Neural progenitor cell (in vitro differentiated cells): ENCODE results near the gene TENT5C.

Source experiments
- EZH2 ChIP-seq: fragments of 200-600 bp; sonication (generic); IDR thresholded peaks from 2 replicates; pipeline ENCODE4 v1.6.1; 2017; ENCODE audit warnings: antibody characterized with exemption, mild to moderate bottlenecking, moderate library complexity
- TF ChIP-seq, protein P1 (sequence below): fragments of 200-600 bp; sonication (generic); IDR thresholded peaks from 2 replicates; pipeline ENCODE4 v1.5.1; 2017; ENCODE audit warnings: antibody characterized with exemption, mild to moderate bottlenecking

GRCh38 chr1:117576236-117576635, 29.6 kb upstream of the TENT5C start:
- TF ChIP-seq EZH2, result no peak
- TF ChIP-seq, protein P1, sequence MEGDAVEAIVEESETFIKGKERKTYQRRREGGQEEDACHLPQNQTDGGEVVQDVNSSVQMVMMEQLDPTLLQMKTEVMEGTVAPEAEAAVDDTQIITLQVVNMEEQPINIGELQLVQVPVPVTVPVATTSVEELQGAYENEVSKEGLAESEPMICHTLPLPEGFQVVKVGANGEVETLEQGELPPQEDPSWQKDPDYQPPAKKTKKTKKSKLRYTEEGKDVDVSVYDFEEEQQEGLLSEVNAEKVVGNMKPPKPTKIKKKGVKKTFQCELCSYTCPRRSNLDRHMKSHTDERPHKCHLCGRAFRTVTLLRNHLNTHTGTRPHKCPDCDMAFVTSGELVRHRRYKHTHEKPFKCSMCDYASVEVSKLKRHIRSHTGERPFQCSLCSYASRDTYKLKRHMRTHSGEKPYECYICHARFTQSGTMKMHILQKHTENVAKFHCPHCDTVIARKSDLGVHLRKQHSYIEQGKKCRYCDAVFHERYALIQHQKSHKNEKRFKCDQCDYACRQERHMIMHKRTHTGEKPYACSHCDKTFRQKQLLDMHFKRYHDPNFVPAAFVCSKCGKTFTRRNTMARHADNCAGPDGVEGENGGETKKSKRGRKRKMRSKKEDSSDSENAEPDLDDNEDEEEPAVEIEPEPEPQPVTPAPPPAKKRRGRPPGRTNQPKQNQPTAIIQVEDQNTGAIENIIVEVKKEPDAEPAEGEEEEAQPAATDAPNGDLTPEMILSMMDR, result no peak
